B cell (primary cell): ENCODE results near the gene OR3A3. TPM values are rescaled to one million over a fixed set of nuclear protein-coding genes. Genes with fewer than 3 reads are reported as not detected.
"Not testable (repeated sequence)": the region's sequence is repeated elsewhere in the genome, so short reads cannot be mapped to it uniquely, and the experiment has no call there.

Experiments used
- ATAC-seq: fragments of 200-7000 bp; cut with Tn5 transposase; one replicate; pipeline ENCODE4 v1.10.0; 2021; ENCODE audit warnings: low read depth, mild to moderate bottlenecking, moderate number of reproducible peaks, moderate library complexity
- CTCF ChIA-PET: fragments of 350-600 bp; sonication (Branson Sonifier 250); formaldehyde crosslinking; loops from one replicate; lab custom pipeline; 2021; ENCODE audit warnings: antibody characterized with exemption, inconsistent platforms; lab: Charles Lee
- POLR2A ChIA-PET: fragments of 350-600 bp; sonication (Branson Sonifier 250); formaldehyde crosslinking; loops from one replicate; lab custom pipeline; 2021; ENCODE audit warnings: antibody characterized with exemption; lab: Charles Lee
- DNase-seq: peaks from one replicate; pipeline ENCODE4 v3.0.0; 2013
- H2AFZ ChIP-seq: 2 replicates; pipeline ENCODE4 v1.6.1; 2012; ENCODE audit warnings: mild to moderate bottlenecking, low read depth, low read length; ENCODE audit not compliant: insufficient read depth, poor library complexity, severe bottlenecking
- H3K27ac ChIP-seq, 2 donors: 1 replicate in 1 of 2; 2 replicates in 1 of 2; pipeline ENCODE4 v1.5.1; 2012 to 2013; ENCODE audit warnings: low read length in 2 of 2, mild to moderate bottlenecking in 2 of 2, moderate library complexity in 1 of 2
- H3K27me3 ChIP-seq, 4 experiments: fragments of 200-600 bp in 1 of 4; sonication (generic) in 1 of 4; replicated peaks in 1 of 4; 1 replicate in 2 of 4; 2 replicates in 2 of 4; pipeline versions ENCODE4 v1.6.1 to v1.7.0; 2013 to 2016; ENCODE audit warnings: low read length in 3 of 4, mild to moderate bottlenecking in 2 of 4, mixed read lengths in 1 of 4, moderate library complexity in 1 of 4; ENCODE audit not compliant: insufficient read depth in 4 of 4, control insufficient read depth in 3 of 4; ENCODE audit errors: control extremely low read depth in 1 of 4
- H3K36me3 ChIP-seq, 2 experiments: replicated peaks in 1 of 2; 1 replicate in 1 of 2; 2 replicates in 1 of 2; pipeline versions ENCODE4 v1.6.1 to v1.7.1; 2013; ENCODE audit warnings: low read length in 1 of 2; ENCODE audit not compliant: insufficient read depth in 2 of 2, control insufficient read depth in 1 of 2; ENCODE audit errors: control extremely low read depth in 1 of 2, extremely low read depth in 1 of 2
- H3K4me1 ChIP-seq, 2 donors: fragments of 200-600 bp in 1 of 2; sonication (generic) in 1 of 2; 1 replicate in 1 of 2; 2 replicates in 1 of 2; pipeline versions ENCODE4 v1.5.1 to v1.6.1; 2013 to 2017; ENCODE audit warnings: low read length in 2 of 2; ENCODE audit not compliant: control insufficient read depth in 2 of 2, insufficient read depth in 2 of 2
- H3K4me2 ChIP-seq: replicated peaks from 2 replicates; pipeline ENCODE3; 2012; ENCODE audit warnings: mild to moderate bottlenecking, low read depth, low read length; ENCODE audit not compliant: poor library complexity, severe bottlenecking
- H3K4me3 ChIP-seq, 5 experiments: fragments of 200-600 bp in 1 of 5; sonication (generic) in 1 of 5; 1 replicate in 3 of 5; 2 replicates in 2 of 5; pipeline versions ENCODE4 v1.5.1 to v1.7.0; 2011 to 2016; ENCODE audit warnings: low read length in 4 of 5, mild to moderate bottlenecking in 4 of 5, low read depth in 2 of 5, control low read depth in 1 of 5, moderate library complexity in 1 of 5; ENCODE audit not compliant: insufficient read depth in 1 of 5; ENCODE audit errors: control extremely low read depth in 1 of 5, extremely low read depth in 1 of 5
- H3K79me2 ChIP-seq: fragments of 200-600 bp; sonication (generic); one replicate; pipeline ENCODE4 v1.6.0; 2016; ENCODE audit warnings: low read length; ENCODE audit not compliant: control insufficient read depth, insufficient read depth
- H3K9ac ChIP-seq: fragments of 200-600 bp; sonication (generic); 2 replicates; pipeline ENCODE4 v1.6.1; 2017; ENCODE audit warnings: mild to moderate bottlenecking, low read length, moderate library complexity
- H3K9me3 ChIP-seq, 3 donors: one replicate each; pipeline versions ENCODE4 v1.6.1 to v1.7.1; 2013; ENCODE audit warnings: low read length in 2 of 3; ENCODE audit not compliant: control insufficient read depth in 2 of 3, insufficient read depth in 1 of 3; ENCODE audit errors: control extremely low read depth in 1 of 3
- H4K20me1 ChIP-seq: 2 replicates; pipeline ENCODE4 v1.6.0; 2012; ENCODE audit warnings: mild to moderate bottlenecking, low read length; ENCODE audit not compliant: insufficient read depth, control insufficient read depth, poor library complexity, severe bottlenecking
- H3K27ac Mint-ChIP-seq: one replicate; pipeline ENCODE4 v1.8.0; 2021; ENCODE audit warnings: mixed read lengths
- H3K27me3 Mint-ChIP-seq: one replicate; pipeline ENCODE4 v1.8.0; 2021; ENCODE audit warnings: mixed read lengths
- H3K4me1 Mint-ChIP-seq: one replicate; pipeline ENCODE4 v1.8.0; 2021; ENCODE audit warnings: mixed read lengths
- H3K4me3 Mint-ChIP-seq: one replicate; pipeline ENCODE4 v1.8.0; 2021; ENCODE audit warnings: mixed read lengths
- H3K9me3 Mint-ChIP-seq: one replicate; pipeline ENCODE4 v1.8.0; 2022; ENCODE audit warnings: mixed read lengths; ENCODE audit not compliant: insufficient read depth
- EZH2 ChIP-seq: IDR thresholded peaks from 2 replicates; pipeline ENCODE4 v1.6.1; 2012; ENCODE audit warnings: borderline replicate concordance, low read depth, mild to moderate bottlenecking, moderate library complexity, low read length; ENCODE audit not compliant: insufficient read depth, poor library complexity, severe bottlenecking
- WGBS: methylation state at CpG from one replicate; pipeline ENCODE4 v1.1.5; 2013; ENCODE audit warnings: missing lambda C conversion rate; ENCODE audit not compliant: insufficient coverage; 5-methylcytosine and 5-hydroxymethylcytosine counted together
- intact Hi-C: fragments of 100-400 bp; cut with micrococcal nuclease; formaldehyde crosslinking; loops from one replicate; pipeline ENCODE4 v1.10.0; 2022
- polyA plus RNA-seq: library from polyadenylated mRNA; depleted of rRNA; stranded (reverse); fragments of >200 nt; gene quantifications from 2 replicates; pipeline ENCODE4 v1.2.3, GENCODE V29; 2012
- total RNA-seq, 2 donors: library from RNA; stranded (reverse); fragments of 120-200 nt in 1 of 2; gene quantifications; 1 replicate in 1 of 2; 2 replicates in 1 of 2; pipeline versions ENCODE4 v1.2.3 to v1.2.4, GENCODE V29; 2013 to 2022
- TF ChIP-seq, protein P1 (sequence below): fragments of 200-600 bp; IDR thresholded peaks from one replicate; pipeline ENCODE4 v1.8.0; 2022; ENCODE audit warnings: antibody characterized with exemption, mild to moderate bottlenecking

OR3A3 gene
- total and polyA plus RNA-seq, 2 donors (not counting 1 experiment from before 2014, with no cell fraction given): not detected

DNA sequence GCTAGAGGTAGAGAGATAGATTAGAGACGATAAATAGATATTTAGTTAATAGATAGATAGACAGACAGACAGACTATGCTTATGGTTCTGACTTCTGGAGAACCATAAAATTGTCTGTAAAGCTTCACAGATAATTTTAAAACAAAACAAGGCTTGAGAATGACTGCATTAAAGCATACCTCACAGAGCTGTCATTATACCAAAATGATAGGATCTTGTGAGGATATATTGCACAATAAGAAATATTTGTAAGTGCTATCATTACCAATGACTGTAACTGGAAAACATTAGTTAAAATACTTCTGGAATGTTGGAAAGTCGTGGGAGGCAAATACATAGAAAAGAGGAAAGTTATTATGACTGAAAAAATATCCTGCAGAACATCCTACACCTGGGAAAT, 9.4 kb upstream of the OR3A3 start:
- Mint-ChIP-seq H3K4me1 (no peaks in the 10 kb centered on the region), H3K27me3 (peaks cover 13% of the 10 kb centered on the region), H3K4me3 (no peak overlapping the region), H3K9me3 (peaks cover 2% of the 10 kb centered on the region), H3K27ac (no peak overlapping the region)
- ATAC-seq (no peak), DNase-seq (no peak)
- H4K20me1 ChIP-seq: no peaks in the 10 kb centered on the region
- no peaks in the 10 kb centered on the region for H3K9me3 ChIP-seq
- H3K4me2 ChIP-seq: no peak overlapping the region
- H3K36me3 ChIP-seq: no peaks in the 10 kb centered on the region
- ChIA-PET CTCF (no interaction called here), POLR2A (no interaction called here)
- no peaks in the 10 kb centered on the region for H3K79me2 ChIP-seq
- H3K27me3 ChIP-seq: peaks cover 0 to 4% (median 0%) of the 10 kb centered on the region in 4 experiments
- H3K9ac ChIP-seq: no peak overlapping the region
- WGBS: no CpG with 5 or more reads among the region's 2 CpGs
- no peak overlapping the region for H3K27ac ChIP-seq
- no peaks in the 10 kb centered on the region for H3K4me1 ChIP-seq
- no peak overlapping the region for H3K4me3 ChIP-seq
- TF ChIP-seq EZH2: no peak
- TF ChIP-seq, protein P1, sequence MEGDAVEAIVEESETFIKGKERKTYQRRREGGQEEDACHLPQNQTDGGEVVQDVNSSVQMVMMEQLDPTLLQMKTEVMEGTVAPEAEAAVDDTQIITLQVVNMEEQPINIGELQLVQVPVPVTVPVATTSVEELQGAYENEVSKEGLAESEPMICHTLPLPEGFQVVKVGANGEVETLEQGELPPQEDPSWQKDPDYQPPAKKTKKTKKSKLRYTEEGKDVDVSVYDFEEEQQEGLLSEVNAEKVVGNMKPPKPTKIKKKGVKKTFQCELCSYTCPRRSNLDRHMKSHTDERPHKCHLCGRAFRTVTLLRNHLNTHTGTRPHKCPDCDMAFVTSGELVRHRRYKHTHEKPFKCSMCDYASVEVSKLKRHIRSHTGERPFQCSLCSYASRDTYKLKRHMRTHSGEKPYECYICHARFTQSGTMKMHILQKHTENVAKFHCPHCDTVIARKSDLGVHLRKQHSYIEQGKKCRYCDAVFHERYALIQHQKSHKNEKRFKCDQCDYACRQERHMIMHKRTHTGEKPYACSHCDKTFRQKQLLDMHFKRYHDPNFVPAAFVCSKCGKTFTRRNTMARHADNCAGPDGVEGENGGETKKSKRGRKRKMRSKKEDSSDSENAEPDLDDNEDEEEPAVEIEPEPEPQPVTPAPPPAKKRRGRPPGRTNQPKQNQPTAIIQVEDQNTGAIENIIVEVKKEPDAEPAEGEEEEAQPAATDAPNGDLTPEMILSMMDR: no peak
- intact Hi-C loops: no loop called here
- H2AFZ ChIP-seq: no peak overlapping the region

DNA sequence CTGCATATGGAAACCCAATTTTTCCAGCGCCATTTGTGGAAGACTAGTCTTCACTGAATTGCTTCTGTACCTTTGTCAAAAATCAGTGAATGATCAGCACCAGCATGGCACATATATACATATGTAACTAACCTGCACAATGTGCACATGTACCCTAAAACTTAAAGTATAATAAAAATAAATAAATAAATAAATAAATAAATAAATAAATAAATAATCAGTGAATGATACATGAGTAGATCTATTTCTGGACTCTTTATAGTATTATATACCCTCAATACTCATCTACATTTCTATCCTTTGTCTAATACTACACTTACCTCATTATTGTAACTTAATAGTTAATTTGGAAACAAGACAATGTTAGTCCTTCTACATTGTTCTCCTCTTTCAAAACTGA, 7.3 kb upstream of the OR3A3 start:
- CTCF ChIA-PET: not testable (repeated sequence)
- peaks cover 20% of the 10 kb centered on the region for H3K27me3 Mint-ChIP-seq
- WGBS: no CpG with 5 or more reads among the region's 1 CpG

DNA sequence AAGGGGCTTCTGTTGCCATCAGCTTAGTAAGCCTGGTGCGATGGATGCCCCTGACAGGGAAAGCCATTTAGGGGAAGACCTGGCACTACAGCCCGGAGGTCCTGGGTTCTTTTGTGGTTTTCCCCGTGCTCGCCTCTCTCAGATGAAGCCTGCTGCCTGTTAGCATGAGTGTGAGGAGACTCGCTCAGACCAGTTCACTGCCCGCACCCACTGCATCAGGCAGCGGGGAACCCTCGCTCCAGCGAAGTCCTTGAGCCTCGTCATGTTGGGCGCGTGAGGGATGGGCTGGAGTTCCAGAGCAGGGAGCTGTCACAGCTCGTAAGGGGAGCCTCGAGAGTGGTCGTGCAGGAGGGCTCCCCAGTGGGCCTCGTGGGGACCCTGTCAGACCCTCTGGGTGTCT, 1.0 kb downstream of the OR3A3 start:
- H3K4me3 Mint-ChIP-seq, H3K4me1 Mint-ChIP-seq, H3K27ac Mint-ChIP-seq, POLR2A ChIA-PET, H3K4me2 ChIP-seq, CTCF ChIA-PET, H3K79me2 ChIP-seq, H3K4me3 ChIP-seq, H3K27me3 ChIP-seq, H3K9me3 Mint-ChIP-seq, H2AFZ ChIP-seq, H3K9ac ChIP-seq, DNase-seq, H4K20me1 ChIP-seq, intact Hi-C loops, H3K36me3 ChIP-seq, H3K9me3 ChIP-seq, ATAC-seq, H3K4me1 ChIP-seq, H3K27ac ChIP-seq: not testable (repeated sequence)
- no CpG with 5 or more reads among the region's 16 CpGs for WGBS
- peaks cover 31% of the 10 kb centered on the region for H3K27me3 Mint-ChIP-seq

More for the DNA sequence above, 7.3 kb upstream of the OR3A3 start:
- H3K9ac ChIP-seq, H3K9me3 Mint-ChIP-seq, ATAC-seq, H3K9me3 ChIP-seq, H3K4me1 ChIP-seq, DNase-seq, H3K27ac ChIP-seq, H4K20me1 ChIP-seq, H3K27ac Mint-ChIP-seq, H3K36me3 ChIP-seq, H3K4me3 ChIP-seq, POLR2A ChIA-PET, H3K27me3 ChIP-seq, H3K4me3 Mint-ChIP-seq, H3K4me2 ChIP-seq, H2AFZ ChIP-seq, H3K4me1 Mint-ChIP-seq, H3K79me2 ChIP-seq, intact Hi-C loops: not testable (repeated sequence)
